ENCODE data around the gene SLC26A11.

Gene SLC26A11

DNA sequence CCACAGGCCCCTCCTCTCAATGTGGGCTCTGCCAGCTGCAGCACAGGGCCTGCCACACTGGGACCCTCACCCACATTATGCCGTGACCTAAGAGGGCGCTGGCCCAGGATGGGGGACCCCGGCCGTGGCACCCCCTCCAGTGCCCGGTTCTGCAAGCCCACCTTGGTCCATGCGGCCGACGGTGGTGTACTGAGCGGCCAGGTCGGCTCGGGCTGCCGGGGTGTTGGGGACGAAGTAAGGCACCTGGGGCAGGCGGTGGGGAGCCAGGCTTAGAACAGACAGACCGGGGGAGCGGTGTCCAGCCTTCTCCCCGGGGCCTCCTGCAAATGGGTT lies 6.6 kb upstream of the SLC26A11 start:
- DNase-seq (ENCODE audit: low read depth, low spot score), result no peak
- H3K36me3 ChIP-seq (ENCODE audit: insufficient read depth, insufficient read length, low read length), result peaks cover 84% of the 10 kb centered on the region
- H3K27me3 ChIP-seq (ENCODE audit: insufficient read depth, insufficient read length), result no peaks in the 10 kb centered on the region
- no peak overlapping the region for H3K4me3 ChIP-seq (ENCODE audit: insufficient read length, low read depth)
- H3K4me1 ChIP-seq (ENCODE audit: insufficient read depth, insufficient read length), result no peaks in the 10 kb centered on the region
- H3K9me3 ChIP-seq (ENCODE audit: insufficient read depth, low read length), result no peaks in the 10 kb centered on the region
- no peak overlapping the region for H3K9ac ChIP-seq (ENCODE audit: insufficient read length, low read depth)
- no peak for TF ChIP-seq YY1 (IDR thresholded peaks at IDR 0.05; ENCODE audit: insufficient read depth, insufficient read length)
- no peak for TF ChIP-seq ZNF274 (IDR thresholded peaks at IDR 0.05; ENCODE audit: low read depth, low read length)
- no peak for TF ChIP-seq SUZ12 (IDR thresholded peaks at IDR 0.05; ENCODE audit: extremely low read depth, insufficient read depth, insufficient read length)

DNA sequence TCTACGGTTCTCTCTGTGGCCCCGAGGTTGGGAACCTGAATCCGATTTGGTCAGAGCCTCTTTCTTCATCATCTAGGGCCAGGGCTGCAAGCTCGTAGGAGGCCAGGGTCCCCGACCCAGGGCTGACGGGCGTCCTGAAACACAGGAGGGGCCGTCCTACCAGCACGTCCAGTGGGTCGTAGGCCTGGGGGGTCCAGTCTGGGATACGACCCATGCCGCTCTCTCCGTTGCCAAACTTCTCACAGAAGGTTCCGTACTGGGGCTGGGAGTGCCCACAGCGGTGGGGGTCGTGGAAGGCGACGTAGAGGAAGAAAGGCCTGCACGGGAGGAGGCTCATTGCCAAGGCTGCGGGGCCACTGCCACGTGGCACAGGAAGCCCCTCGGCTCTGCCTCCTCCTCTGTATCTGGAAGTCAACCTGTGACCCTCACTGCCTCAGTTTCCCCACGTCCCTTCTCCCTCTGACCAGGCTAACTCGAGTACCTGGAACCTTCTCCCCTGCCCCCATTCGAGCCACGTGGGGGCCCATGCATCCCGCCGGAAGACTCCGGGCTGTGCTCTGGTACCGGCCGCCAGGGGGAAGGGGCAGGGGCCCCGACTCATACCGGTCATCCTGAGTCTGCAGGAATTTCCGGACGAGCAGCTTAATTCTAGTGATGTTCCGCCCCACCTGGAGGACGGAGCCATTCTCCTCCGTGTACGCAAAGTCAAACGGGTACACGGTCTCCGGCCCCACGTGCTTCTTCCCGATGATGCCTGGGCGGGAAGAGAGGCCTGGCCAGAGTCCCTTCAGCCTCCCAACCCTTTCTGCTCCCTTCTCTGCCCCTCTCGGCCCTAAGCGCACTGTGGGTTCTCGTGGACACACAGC lies 6.0 kb upstream of the SLC26A11 start:
- Histone ChIP-seq H3K9ac (ENCODE audit: insufficient read length, low read depth) (no peak overlapping the region), H3K27me3 (ENCODE audit: insufficient read depth, insufficient read length) (no peaks in the 10 kb centered on the region), H3K4me1 (ENCODE audit: insufficient read depth, insufficient read length) (no peaks in the 10 kb centered on the region), H3K4me3 (ENCODE audit: insufficient read length, low read depth) (no peak overlapping the region), H3K9me3 (ENCODE audit: insufficient read depth, low read length) (no peaks in the 10 kb centered on the region), H3K36me3 (ENCODE audit: insufficient read depth, insufficient read length, low read length) (peaks cover 79% of the 10 kb centered on the region)
- DNase-seq (ENCODE audit: low read depth, low spot score), result no peak
- TF ChIP-seq SUZ12 (IDR thresholded peaks at IDR 0.05; ENCODE audit: extremely low read depth, insufficient read depth, insufficient read length), result no peak
- no peak for TF ChIP-seq YY1 (IDR thresholded peaks at IDR 0.05; ENCODE audit: insufficient read depth, insufficient read length)
- no peak for TF ChIP-seq ZNF274 (IDR thresholded peaks at IDR 0.05; ENCODE audit: low read depth, low read length)

DNA sequence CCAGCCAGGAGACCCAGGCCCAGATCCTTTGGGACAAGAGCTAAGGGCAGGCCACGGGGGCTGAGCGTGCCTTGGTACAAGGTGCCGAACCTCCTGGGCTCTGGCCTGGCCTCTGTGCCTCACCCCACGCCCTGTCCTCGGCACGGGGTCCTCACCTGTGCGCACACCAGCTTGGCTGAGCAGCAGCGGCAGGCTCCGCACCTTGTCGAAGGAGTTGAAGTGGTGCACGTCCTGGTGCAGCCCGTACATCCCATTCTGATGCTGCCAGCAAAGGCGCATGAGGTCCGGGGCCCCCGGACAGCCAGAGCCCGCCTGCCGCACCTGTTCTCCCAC lies 5.4 kb upstream of the SLC26A11 start:
- Histone ChIP-seq H3K9ac (ENCODE audit: insufficient read length, low read depth) (no peak overlapping the region), H3K4me1 (ENCODE audit: insufficient read depth, insufficient read length) (no peaks in the 10 kb centered on the region), H3K27me3 (ENCODE audit: insufficient read depth, insufficient read length) (no peaks in the 10 kb centered on the region), H3K9me3 (ENCODE audit: insufficient read depth, low read length) (no peaks in the 10 kb centered on the region), H3K36me3 (ENCODE audit: insufficient read depth, insufficient read length, low read length) (peaks cover 73% of the 10 kb centered on the region), H3K4me3 (ENCODE audit: insufficient read length, low read depth) (no peak overlapping the region)
- DNase-seq (ENCODE audit: low read depth, low spot score), result no peak
- TF ChIP-seq YY1 (IDR thresholded peaks at IDR 0.05; ENCODE audit: insufficient read depth, insufficient read length) (no peak), SUZ12 (IDR thresholded peaks at IDR 0.05; ENCODE audit: extremely low read depth, insufficient read depth, insufficient read length) (no peak), ZNF274 (IDR thresholded peaks at IDR 0.05; ENCODE audit: low read depth, low read length) (no peak)

DNA sequence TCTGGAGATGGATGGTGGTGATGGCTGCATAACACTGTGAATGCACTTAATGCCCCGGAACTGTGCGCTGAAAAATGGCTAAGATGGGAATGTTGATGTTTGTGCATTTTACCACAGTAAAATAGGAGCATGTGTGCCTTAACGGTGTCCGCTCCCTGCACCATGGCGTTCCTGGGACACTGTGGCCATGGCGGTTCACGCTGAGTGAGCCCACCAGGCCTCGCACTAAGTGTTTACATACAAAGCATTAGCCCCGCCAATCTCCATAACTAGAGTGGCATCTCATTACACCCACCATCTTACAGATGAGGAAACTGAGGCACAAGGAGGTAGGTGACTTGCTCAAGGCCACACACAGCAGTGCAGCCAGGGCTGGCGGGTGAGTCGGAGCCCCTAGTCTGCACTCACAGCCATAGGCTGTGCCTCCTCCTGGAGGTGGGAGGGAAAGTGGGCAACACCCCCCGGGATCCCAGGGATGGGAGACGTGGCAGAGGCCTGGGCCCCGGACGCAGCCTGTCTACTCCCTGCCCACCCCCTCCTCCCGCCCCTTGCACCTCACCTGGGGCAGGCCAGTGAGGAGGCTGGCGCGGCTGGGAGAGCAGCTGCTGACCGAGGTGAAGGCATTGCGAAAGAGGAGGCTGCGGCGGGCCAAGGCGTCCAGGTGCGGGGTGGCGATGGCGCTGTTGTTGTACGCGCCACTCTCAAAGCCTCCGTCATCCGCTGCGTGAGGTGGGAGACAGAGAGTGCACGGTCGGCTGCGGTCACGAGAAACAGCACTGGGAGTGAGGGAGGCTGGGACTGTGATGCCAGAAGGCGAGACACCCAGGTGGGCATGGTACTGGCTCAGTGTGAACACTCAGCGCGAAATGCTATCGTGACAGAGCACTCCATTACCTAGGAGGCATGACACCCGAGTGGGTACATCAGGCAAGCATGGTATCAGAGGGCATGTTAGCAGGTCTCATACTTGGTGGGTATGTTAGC lies 3.5 kb upstream of the SLC26A11 start:
- DNase-seq (ENCODE audit: low read depth, low spot score), result no peak
- Histone ChIP-seq H3K4me3 (ENCODE audit: insufficient read length, low read depth) (no peak overlapping the region), H3K9ac (ENCODE audit: insufficient read length, low read depth) (no peak overlapping the region), H3K27me3 (ENCODE audit: insufficient read depth, insufficient read length) (no peaks in the 10 kb centered on the region), H3K9me3 (ENCODE audit: insufficient read depth, low read length) (no peaks in the 10 kb centered on the region), H3K4me1 (ENCODE audit: insufficient read depth, insufficient read length) (peaks cover 8% of the 10 kb centered on the region), H3K36me3 (ENCODE audit: insufficient read depth, insufficient read length, low read length) (peaks cover 60% of the 10 kb centered on the region)
- TF ChIP-seq YY1 (IDR thresholded peaks at IDR 0.05; ENCODE audit: insufficient read depth, insufficient read length), result no peak
- TF ChIP-seq ZNF274 (IDR thresholded peaks at IDR 0.05; ENCODE audit: low read depth, low read length), result no peak

DNA sequence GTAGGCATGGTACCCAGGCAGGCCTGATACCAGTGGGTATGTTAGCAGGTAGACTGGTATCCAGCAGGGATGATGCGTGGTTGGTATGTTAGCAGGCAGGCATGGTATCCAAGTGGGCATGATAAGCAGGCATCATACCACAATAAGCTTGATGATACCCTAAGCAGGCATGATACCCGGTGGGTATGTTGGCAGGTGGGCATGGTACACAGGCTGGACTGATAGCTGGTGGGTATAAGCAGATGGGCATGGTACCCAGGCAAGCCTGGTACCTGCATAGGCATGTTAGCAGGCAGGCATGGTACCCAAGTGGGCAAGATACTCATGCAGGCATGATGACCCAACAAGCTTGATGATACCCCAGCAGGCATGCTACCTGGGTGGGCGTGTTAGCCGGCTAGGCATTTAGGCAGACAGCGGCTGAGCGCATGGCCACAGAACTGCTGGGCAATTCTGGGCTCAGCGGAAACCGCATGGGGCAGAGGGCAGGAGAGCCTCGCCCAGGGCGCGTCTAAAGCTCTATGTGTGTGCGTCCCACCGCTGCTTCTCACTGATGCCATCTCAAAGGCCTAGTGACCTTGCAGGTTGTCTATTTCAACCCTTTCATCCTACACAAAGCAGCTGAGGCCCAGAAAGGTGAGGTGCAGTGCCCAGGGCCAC lies 2.4 kb upstream of the SLC26A11 start:
- Histone ChIP-seq H3K9me3 (ENCODE audit: insufficient read depth, low read length) (no peaks in the 10 kb centered on the region), H3K9ac (ENCODE audit: insufficient read length, low read depth) (no peak overlapping the region), H3K4me3 (ENCODE audit: insufficient read length, low read depth) (no peak overlapping the region), H3K4me1 (ENCODE audit: insufficient read depth, insufficient read length) (peaks cover 8% of the 10 kb centered on the region), H3K36me3 (ENCODE audit: insufficient read depth, insufficient read length, low read length) (peaks cover 62% of the 10 kb centered on the region), H3K27me3 (ENCODE audit: insufficient read depth, insufficient read length) (no peaks in the 10 kb centered on the region)
- TF ChIP-seq ZNF274 (IDR thresholded peaks at IDR 0.05; ENCODE audit: low read depth, low read length) (no peak), YY1 (IDR thresholded peaks at IDR 0.05; ENCODE audit: insufficient read depth, insufficient read length) (no peak), SUZ12 (IDR thresholded peaks at IDR 0.05; ENCODE audit: extremely low read depth, insufficient read depth, insufficient read length) (no peak)
- no peak for DNase-seq (ENCODE audit: low read depth, low spot score)

DNA sequence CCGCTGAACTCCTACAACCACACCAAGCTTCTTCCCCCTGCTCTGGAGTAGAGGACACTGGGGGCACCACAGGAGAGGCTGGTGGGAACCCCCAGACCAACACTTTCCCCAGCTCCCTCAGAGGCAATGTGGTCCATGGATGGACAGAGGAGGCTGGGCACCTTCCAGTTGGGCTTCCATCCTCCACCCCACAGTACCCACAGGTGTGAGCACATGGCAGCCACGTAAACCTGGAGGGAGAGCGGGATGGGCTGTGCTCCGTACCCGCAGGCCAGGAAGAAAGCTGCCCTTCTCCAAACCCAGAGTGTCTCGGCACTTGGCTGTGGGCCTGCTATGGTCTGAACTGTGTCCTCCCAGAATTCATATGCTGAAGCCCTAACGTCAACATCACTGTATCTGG lies 1.8 kb upstream of the SLC26A11 start:
- Histone ChIP-seq H3K27me3 (ENCODE audit: insufficient read depth, insufficient read length) (no peaks in the 10 kb centered on the region), H3K36me3 (ENCODE audit: insufficient read depth, insufficient read length, low read length) (peaks cover 63% of the 10 kb centered on the region), H3K4me3 (ENCODE audit: insufficient read length, low read depth) (no peak overlapping the region), H3K9ac (ENCODE audit: insufficient read length, low read depth) (no peak overlapping the region), H3K9me3 (ENCODE audit: insufficient read depth, low read length) (no peaks in the 10 kb centered on the region), H3K4me1 (ENCODE audit: insufficient read depth, insufficient read length) (peaks cover 8% of the 10 kb centered on the region)
- TF ChIP-seq YY1 (IDR thresholded peaks at IDR 0.05; ENCODE audit: insufficient read depth, insufficient read length) (no peak), ZNF274 (IDR thresholded peaks at IDR 0.05; ENCODE audit: low read depth, low read length) (no peak), SUZ12 (IDR thresholded peaks at IDR 0.05; ENCODE audit: extremely low read depth, insufficient read depth, insufficient read length) (no peak)
- no peak for DNase-seq (ENCODE audit: low read depth, low spot score)

All from NT2/D1 (cell line).